ENCODE data around the gene AGTPBP1.
"Not testable (repeated sequence)": the region's sequence is repeated elsewhere in the genome, so short reads cannot be mapped to it uniquely, and the experiment has no call there.

- not testable (repeated sequence) for TF ChIP-seq CTCF (conservative IDR thresholded peaks at IDR 0.05); ZFX (IDR thresholded peaks at IDR 0.05)
These were observed 168.2 kb downstream of the AGTPBP1 start for GRCh38 chr9:85573546-85573945.

Measured in C4-2B (cell line).